HG02610 (cell line): ENCODE data around the gene IFI44L.

Experiments
- ATAC-seq: cut with Tn5 transposase; IDR thresholded peaks from one replicate; pipeline ENCODE4 v1.9.1; 2021; ENCODE audit warnings: mild to moderate bottlenecking, moderate library complexity; ENCODE audit not compliant: unreplicated experiment

IFI44L gene

DNA sequence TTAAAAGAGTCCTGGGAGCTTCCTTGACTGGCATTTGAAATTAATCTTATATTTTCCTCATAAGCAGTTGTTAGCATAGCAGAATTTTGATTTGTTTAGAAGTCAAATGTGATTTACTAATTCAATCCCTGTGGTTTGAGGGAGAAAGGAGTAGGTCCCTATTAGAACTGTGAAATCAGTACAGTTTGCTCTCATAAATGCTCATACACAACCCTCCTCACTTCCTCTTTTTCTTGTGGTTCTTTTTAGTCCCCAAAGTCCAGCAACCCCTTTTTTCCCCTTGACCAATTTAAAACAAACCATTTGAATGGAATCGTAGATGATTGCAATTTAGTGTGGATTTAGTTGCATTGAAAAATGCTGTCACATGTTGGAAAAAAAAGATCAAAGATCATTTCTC, 20.2 kb downstream of the IFI44L start:
- ATAC-seq, result peak; percentile 53

DNA sequence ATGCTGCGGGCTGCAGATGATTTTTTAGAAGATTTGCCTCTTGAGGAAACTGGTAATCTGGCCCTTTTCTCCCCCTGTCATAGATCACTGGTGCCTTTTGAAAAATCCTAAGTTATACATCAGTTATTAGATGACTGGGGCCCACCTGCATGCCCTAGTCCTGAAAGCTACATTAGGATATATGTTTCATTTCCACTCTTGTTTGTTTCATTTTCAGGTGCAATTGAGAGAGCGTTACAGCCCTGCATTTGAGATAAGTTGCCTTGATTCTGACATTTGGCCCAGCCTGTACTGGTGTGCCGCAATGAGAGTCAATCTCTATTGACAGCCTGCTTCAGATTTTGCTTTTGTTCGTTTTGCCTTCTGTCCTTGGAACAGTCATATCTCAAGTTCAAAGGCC, 21.3 kb downstream of the IFI44L start:
- ATAC-seq, result no peak

DNA sequence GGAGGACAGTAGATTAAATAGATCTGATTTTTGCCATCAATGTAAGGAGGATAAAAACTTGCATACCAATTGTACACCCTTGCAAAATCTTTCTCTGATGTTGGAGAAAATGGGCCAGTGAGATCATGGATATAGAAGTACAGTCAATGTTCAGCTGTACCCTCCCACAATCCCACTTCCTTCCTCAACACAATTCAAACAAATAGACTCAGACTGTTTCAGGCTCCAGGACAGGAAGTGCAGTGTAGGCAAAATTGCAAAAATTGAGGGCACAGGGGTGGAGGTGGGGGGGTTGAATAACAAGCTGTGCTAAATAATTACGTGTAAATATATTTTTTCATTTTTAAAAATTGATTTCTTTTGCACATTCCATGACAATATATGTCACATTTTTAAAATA, 25.5 kb downstream of the IFI44L start:
- no peak for ATAC-seq

DNA sequence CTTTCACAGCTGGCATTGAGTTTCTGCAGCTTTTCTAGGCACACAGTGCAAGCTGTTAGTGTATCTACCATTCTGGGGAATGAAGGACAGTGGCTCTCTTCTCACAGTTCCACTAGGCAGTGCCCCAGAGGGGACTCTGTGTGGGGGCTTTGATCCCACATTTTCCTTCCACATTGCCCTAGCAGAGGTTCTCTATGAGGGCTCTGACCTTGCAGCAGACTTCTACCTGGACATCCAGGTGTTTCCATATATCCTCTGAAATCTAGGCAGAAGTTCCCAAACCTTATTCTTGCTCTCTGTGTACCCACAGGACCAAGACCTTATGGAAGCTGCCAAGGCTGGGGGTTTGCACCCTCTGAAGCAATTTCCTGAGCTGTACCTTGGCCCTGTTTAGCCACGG, 27.0 kb downstream of the IFI44L start:
- ATAC-seq, result no peak

DNA sequence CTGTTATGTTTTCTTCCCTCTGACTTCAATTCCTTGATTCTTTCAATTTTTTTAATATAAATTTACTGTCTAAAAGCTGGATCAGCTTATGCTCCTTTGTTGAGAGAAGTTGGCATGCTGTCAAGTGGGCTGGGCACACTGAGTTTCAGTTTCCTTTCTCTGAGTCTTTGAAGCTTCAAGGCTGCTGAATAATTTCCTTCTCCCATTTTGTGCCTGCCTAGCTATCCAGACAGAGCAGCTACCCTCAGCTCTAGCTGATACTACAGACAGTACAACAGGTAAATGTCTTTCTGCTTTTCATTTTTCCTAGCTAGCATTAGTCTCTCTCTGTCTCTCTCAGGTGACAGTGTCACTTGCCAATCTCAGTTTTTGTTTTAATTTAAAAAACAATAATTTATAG, 29.4 kb downstream of the IFI44L start, which contains the start of gene IFI44:
IFI44 (plus strand) TSS at position 204 of the 400 bp plus-strand sequence. CDS start 365 bp downstream, outside the sequence.
- peak; percentile 88 for ATAC-seq

DNA sequence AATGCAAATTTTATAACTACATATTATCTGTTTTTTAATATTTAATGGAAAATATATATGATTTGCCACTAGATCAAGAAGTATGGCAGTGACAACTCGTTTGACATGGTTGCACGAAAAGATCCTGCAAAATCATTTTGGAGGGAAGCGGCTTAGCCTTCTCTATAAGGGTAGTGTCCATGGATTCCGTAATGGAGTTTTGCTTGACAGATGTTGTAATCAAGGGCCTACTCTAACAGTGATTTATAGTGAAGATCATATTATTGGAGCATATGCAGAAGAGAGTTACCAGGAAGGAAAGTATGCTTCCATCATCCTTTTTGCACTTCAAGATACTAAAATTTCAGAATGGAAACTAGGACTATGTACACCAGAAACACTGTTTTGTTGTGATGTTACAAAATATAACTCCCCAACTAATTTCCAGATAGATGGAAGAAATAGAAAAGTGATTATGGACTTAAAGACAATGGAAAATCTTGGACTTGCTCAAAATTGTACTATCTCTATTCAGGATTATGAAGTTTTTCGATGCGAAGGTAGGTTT, 29.9 kb downstream of the IFI44L start:
- peak; percentile 24 for ATAC-seq

DNA sequence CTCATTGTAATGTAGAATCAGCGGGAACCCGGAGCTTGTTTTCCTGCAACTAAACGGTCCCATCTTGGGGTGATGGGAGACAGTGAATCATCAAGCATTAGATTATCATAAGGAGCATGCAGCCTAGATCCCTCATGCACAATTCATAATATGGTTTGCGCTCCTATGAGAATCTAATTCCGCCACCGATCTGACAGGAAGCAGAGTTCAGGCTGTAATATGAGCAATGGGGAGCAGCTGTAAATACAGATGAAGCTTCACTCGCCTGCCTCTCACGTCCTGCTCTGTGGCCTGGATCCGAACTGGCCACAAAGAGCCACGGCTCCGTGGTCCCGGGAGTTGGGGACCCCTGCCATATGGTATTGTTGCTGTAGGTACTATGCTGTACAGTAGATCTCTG, 31.0 kb downstream of the IFI44L start:
- peak; percentile 24 for ATAC-seq

DNA sequence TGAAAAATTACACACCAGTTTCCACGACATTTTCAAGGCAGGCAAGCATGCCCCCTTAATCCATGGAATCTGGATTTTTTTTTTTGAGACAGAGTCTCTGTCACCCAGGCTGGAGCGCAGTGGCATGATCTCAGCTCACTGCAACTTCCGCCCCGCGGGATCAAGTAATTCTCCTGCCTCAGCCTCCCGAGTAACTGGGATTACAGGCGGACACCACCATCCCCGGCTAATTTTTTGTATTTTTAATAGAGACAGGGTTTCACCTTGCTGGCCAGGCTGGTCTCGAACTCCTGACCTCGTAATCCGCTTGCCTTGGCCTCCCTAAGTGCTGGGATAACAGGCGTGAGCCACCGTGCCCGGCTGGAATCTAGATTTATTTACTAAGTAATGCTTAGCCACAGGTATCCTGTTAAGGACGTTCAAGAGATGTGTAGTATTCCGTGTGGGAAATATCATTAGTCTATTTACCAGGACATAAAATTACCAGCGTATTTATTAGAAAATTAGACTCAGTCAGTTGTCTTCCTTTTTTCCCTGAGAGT, 31.8 kb downstream of the IFI44L start:
- ATAC-seq, result no peak

DNA sequence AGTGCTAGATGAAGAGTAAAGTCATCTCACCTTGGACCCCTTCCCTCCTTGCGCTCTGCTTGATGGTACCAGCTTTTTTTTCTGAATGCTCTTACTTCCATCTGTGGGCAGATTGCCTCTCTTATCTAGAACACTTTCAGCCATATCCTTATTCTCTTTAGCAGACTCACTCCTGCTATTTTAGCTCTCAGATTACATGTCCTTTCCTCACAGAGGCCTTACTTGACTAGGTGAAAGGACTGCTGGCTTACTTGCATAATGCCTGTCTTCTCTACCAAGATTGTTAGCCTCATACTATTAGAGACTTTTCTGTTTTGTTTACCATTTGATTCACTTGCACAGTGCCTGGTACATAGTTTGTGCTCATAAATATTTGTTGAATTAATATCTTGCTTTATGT, 38.7 kb downstream of the IFI44L start:
- no peak for ATAC-seq

DNA sequence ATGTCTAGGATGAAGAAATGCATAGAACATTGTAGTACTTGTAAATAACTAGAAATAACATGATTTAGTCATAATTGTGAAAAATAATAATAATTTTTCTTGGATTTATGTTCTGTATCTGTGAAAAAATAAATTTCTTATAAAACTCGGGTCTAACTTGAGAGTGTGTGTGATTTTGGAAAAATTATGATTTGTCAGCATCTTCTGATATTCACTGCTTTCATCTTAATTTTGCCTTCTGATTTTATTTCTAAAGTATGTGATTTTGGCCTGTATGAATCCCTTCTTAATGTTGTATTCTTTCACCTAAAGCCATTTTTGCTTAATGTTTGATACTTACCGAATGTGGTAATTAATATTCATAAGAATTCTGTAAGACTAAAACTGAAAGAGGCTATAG, 43.7 kb downstream of the IFI44L start:
- ATAC-seq, result no peak

DNA sequence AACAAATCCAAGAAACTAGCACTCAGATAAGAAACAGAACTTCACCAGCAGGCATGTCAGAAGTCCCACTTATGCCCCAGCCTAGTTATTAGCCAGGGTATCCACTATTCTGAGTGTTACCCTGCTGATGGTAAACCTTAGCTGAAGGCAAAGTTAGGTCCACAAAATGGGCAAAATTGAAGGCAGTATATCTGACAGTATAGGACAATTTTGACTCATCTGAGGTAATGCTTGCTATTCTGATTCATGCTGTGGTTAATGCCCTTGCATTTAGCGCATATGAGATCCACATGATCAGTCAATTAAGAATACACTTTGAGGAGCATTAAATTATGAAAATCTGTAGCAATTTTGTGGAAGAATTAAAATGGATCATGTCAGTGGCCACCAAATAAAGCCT, 44.5 kb downstream of the IFI44L start:
- ATAC-seq, result peak; percentile 51

DNA sequence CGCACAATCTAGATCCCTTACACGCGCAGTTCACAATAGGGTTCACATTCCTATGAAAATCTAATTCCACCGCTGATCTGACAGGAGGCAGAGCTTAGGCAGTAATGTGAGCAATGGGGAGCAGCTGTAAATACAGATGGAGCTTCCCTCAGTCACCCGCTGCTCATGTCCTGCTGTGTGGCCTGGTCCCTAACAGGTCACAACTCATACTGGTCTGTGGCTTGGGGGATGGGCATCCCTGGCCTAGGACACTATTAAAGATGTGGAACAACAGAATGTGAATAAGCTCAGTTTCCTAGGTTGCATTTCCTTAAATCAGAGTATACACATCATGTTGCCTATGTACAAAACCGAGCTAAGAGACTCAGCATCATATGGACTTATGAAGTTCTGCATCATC, 45.6 kb downstream of the IFI44L start:
- ATAC-seq, result peak; percentile 11

DNA sequence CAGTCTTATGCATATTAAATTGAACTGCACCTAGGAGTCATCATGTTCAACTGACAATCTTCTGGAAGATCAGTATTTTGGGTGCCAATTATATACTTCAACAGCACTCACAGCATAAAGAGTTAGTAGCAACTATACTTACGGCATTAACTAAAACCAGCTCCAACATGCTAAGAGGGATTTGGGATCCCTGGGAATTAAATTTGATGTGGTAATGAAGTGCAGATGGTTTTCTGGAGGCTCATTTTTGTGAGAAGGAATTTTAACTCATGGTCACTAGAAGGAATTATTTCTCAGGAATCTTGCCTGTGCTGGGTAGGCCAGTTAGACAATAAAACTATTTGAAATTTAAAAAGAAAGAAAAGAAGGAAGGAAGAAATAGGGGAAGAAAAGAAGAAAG, 47.7 kb downstream of the IFI44L start:
- ATAC-seq, result no peak

DNA sequence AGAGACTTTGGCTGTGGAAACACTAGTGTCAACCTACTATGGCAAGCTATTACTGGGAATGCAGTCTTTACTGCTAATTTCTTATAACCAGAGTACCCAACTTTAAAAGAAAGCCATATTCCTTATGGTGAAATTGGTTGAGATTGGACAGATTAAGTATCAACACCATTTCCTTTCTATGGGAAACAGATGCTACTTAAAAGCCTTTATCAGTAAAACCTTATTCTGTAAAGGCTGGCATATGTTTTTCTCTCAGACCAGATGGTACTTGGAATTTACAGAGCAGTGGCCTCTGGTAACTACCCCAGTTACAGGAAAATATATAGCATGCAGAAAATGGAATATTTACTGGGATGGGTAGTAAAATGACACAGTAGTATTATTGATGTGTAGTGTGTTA, 48.2 kb downstream of the IFI44L start:
- no peak for ATAC-seq

DNA sequence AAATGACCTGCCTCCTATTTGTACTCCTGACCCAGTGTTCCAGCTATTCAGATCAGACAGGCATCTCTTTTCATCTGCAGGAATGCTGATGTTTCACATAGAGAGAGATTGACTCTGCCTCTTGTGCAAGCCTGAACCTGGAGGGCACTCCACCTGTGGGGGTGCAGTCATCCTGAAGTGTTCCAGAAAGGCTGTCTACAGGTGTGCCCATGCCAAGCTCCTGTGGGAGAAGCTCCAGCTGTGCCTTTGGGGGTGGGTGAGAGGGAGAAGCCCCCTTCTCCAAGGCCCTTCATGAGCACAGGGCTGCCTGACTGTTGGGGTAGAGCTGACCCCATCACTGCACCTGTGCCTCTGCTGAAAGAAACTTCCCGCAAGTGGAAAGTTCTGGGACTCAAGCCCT, 52.2 kb downstream of the IFI44L start:
- ATAC-seq, result no peak

DNA sequence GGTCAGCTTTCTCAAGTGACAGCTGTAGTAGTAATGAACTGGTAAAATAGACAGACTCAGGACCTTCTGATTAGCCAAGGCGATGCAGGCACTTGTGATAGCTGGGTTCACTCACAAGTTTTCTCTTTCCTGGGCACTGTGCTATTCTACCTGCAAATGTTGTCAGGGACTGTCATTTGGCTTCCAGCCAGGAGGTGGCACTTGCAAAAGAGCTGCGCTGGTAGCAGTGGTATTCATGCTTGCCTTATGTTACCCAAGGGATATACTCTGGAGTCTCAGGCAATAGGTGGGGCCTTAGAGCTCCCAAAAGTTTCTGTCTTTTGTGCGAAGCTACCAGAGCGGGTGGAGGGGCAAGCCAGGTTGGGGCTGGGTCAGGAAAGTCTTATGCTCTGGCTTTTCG, 52.9 kb downstream of the IFI44L start:
- no peak for ATAC-seq

DNA sequence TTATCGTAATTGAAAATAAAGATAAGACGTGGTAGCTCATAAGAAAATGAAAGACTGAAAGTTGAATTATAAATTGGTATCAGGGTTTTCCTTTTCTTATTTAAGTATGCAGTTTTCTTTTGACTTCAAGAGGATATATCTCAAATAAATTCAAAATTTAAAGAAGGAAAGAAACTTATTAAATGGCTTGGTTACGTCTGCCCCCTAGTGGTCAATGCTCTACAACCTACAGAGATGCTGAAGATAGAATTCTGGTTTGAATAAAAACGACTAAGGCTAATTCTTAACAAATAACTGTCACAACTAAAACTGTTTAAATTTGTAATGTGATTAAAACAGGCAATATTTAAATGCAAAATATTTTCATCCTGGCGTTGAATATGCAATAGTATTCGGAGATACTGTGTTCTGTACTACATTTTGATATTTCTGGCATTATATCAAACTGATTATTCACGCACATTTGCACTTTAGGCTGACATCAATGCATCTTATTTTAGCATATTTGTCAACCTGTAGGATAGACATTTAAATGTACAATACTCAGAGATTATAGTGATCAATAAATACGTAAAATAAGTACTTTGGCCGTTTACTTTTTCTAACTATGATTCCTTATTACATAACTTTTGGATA, 56.2 kb downstream of the IFI44L start:
- peak; percentile 35 for ATAC-seq

DNA sequence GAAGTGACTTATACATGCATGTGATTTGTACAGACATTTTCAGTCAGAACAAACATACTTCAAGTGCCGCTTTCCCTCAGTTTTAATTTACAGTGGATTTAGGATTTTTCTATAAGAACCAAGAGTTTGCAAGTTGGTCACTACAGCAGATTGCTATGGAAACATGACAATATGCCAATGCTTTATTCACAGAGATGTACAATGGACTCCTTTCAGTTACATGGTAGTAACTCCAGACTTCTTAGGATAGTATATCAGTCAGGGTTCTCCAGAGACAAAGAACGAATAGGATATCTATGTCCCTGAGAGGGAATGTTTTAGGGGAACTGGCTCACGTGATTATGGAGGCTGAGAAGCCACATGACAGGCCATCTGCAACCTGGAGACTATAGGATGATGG, 56.7 kb downstream of the IFI44L start:
- ATAC-seq, result no peak

DNA sequence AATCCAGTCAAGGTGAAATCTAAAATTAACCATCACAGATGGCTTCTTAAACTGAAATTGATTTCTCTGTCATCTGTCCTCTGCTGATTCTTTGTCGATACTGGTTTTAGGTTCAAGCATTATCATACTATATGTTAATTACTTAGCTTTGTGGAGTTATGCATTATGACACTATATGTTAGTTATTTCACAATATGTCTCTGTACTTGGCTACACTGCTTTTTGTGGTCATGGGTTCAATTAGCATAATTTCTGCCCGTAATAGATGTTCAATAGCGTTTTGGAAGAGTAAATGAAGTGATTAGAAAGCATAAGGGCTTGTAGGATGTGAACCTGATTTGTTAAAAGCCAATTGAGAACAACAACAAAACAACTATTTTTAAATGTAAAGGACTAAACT, 57.5 kb downstream of the IFI44L start:
- no peak for ATAC-seq

DNA sequence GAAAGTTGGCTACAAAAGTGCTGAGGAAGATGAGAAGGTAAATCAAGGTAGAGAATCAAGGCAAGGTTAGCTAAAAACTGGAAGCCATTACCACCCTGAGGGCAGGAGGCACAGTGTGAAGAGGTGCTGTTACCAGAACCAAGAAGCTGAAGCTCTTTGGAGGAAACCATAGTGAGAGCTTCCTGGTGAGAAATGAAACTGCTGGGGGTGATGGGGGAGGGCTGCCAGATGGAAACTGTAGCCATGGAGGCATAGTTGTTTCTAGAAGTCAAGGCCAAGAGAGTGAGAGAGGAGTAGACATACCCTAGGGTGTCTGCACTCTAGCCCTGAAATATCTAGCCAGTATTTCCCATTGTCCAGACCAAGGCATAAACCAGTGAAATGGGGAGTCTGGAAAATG, 58.1 kb downstream of the IFI44L start:
- ATAC-seq, result peak; percentile 77

DNA sequence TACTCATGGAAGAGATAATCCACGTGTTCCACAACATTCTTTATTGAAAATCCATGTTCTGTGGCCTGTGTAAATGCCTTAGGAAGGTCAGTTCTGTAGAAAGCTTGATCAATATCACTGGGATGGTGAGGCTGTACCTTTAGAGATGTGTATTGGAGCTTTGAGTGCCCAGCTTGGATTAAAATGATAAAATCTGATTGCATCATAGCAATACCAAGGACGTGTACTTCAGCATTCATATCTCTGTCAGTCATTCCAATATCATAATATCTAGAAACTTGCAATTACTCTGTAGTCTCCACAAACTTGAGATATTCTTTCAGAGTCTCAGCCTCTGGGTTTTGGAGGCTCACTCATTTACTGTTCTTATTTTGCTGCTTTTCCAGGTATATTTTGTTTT, 61.0 kb downstream of the IFI44L start:
- ATAC-seq, result no peak

DNA sequence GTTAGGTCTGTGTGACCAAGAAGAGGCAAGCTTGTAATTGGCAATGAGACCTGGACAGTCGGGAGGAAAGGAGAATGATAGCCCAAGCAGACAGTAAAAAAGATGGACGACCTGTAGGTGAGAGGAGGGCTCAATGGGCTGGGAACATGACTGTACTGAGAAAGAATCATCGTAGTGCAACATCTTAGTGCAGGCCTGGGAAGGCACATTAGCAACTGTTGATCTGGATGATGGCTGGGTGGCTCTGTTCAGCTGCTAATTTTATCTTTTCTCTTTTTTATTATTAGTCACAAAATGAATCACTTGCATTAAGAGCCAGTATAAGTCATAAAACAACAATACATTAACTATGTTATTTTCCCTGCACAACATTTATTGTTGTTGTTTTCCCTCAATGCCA, 62.2 kb downstream of the IFI44L start:
- no peak for ATAC-seq

DNA sequence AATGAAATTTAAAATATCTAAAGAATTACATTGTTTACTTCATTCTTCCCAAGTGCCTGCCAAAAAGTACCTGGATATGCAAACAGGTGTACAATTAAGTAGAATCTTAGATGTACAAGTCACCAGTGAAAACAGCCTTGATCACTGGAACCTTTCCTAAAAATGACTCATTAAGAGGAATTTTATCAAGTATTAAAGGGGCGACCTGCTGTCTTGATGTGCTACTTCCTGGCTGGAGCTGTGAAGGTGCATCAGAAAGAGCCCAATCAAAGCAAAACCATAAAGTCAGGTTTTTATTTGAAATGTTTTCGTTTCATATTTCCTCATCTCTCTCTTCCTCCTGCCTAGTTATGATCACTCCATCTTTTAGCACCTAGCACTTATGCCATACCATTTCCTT, 62.8 kb downstream of the IFI44L start:
- no peak for ATAC-seq
